ENCODE results near the gene ZFPL1.

Gene ZFPL1

GRCh38 chr11:65130631-65131416 lies 46.8 kb downstream of the ZFPL1 start:
- DNase-seq: no peak

GRCh38 chr11:65131417-65131776 lies 47.4 kb downstream of the ZFPL1 start:
- no peak for DNase-seq

GRCh38 chr11:65131895-65132237 lies 47.8 kb downstream of the ZFPL1 start:
- no peak for DNase-seq

GRCh38 chr11:65132238-65132987 lies 48.4 kb downstream of the ZFPL1 start:
- no peak for DNase-seq

GRCh38 chr11:65132988-65133700 lies 49.1 kb downstream of the ZFPL1 start:
- no peak for DNase-seq

GRCh38 chr11:65133724-65134123 lies 49.7 kb downstream of the ZFPL1 start:
- DNase-seq: no peak

- peak; percentile 87 for DNase-seq
These were observed 50.4 kb downstream of the ZFPL1 start, which contains the start of gene SYVN1 for GRCh38 chr11:65134240-65134951. TSS of gene SYVN1 (minus strand) at chr11:65134519. CDS start at chr11:65133601, 918 bp downstream.

- peak; percentile 73 for DNase-seq
These were observed 51.1 kb downstream of the ZFPL1 start for GRCh38 chr11:65134952-65135632.

GRCh38 chr11:65135633-65136145 lies 51.7 kb downstream of the ZFPL1 start:
- DNase-seq: no peak

- no peak for DNase-seq
These were observed 52.6 kb downstream of the ZFPL1 start for GRCh38 chr11:65136515-65137096.

All from activated CD4-positive, alpha-beta T cell treated with anti-CD3 and anti-CD28 coated beads for 1 hour (primary cell).